Limb (tissue), 2 donors: ENCODE measurements around the gene SSU72.

ENCODE experiments used
- DNase-seq, 2 donors: peaks; one replicate each; pipeline ENCODE4 v3.0.0-alpha.2; 2016; ENCODE audit errors: extremely low spot score in 2 of 2

Gene SSU72

GRCh38 chr1:1574721-1575537 lies at the start of gene SSU72:
TSS of gene SSU72 (minus strand) at chr1:1574863. CDS start at chr1:1574557, 306 bp downstream.
- peak; percentile 91 to 96 for DNase-seq

GRCh38 chr1:1623631-1624442 lies 49.2 kb upstream of the SSU72 start:
- DNase-seq, result no peak

- no peak for DNase-seq
These were observed 48.5 kb upstream of the SSU72 start for GRCh38 chr1:1623181-1623630.

- no peak for DNase-seq
These were observed 48.1 kb upstream of the SSU72 start for GRCh38 chr1:1622788-1623094.

- no peak for DNase-seq
These were observed 47.5 kb upstream of the SSU72 start for GRCh38 chr1:1622010-1622787.

GRCh38 chr1:1621173-1622009 lies 46.7 kb upstream of the SSU72 start:
- DNase-seq, result no peak

GRCh38 chr1:1620433-1621139 lies 45.9 kb upstream of the SSU72 start:
- peak in 1 of 2 donors; percentile 22 for DNase-seq

GRCh38 chr1:1619917-1620361 lies 45.3 kb upstream of the SSU72 start:
- peak in 1 of 2 donors; percentile 34 for DNase-seq

- peak in 1 of 2 donors; percentile 27 for DNase-seq
These were observed 43.9 kb upstream of the SSU72 start for GRCh38 chr1:1618396-1619068.

- DNase-seq, result no peak
These were observed 43.3 kb upstream of the SSU72 start for GRCh38 chr1:1617925-1618324.

GRCh38 chr1:1617516-1617915 lies 42.9 kb upstream of the SSU72 start:
- DNase-seq, result no peak

- no peak for DNase-seq
These were observed 42.2 kb upstream of the SSU72 start for GRCh38 chr1:1616838-1617237.

GRCh38 chr1:1616045-1616790 lies 41.6 kb upstream of the SSU72 start:
- no peak for DNase-seq

GRCh38 chr1:1615256-1616044 lies 40.8 kb upstream of the SSU72 start, which contains the start of gene MIB2:
TSS of gene MIB2 (plus strand) at chr1:1615500. CDS start at chr1:1623453, 7,953 bp downstream.
- peak; percentile 98 for DNase-seq

GRCh38 chr1:1614954-1615255 lies 40.2 kb upstream of the SSU72 start:
- DNase-seq, result no peak

GRCh38 chr1:1614204-1614953 lies 39.7 kb upstream of the SSU72 start:
- DNase-seq, result peak in 1 of 2 donors; percentile 28

GRCh38 chr1:1613509-1614082 lies 38.9 kb upstream of the SSU72 start:
- no peak for DNase-seq
